Adipocyte (in vitro differentiated cells): ENCODE measurements around the gene RNF7.

ENCODE experiments used
- DNase-seq: peaks from one replicate; pipeline ENCODE4 v3.0.0-alpha.2; 2015; ENCODE audit warnings: low read depth
- H3K27me3 ChIP-seq: replicated peaks from 2 replicates; pipeline ENCODE4 v1.7.0; 2013; ENCODE audit warnings: mild to moderate bottlenecking, low read length, moderate library complexity; ENCODE audit not compliant: control insufficient read depth, insufficient read depth
- H3K36me3 ChIP-seq: 2 replicates; pipeline ENCODE4 v1.7.0; 2013; ENCODE audit warnings: low read length, mild to moderate bottlenecking, moderate library complexity; ENCODE audit not compliant: control insufficient read depth, insufficient read depth, severe bottlenecking
- H3K4me1 ChIP-seq: 2 replicates; pipeline ENCODE4 v1.7.0; 2013; ENCODE audit warnings: mild to moderate bottlenecking, low read length, moderate library complexity; ENCODE audit not compliant: control insufficient read depth, insufficient read depth
- H3K4me3 ChIP-seq: 2 replicates; pipeline ENCODE4 v1.7.0; 2013; ENCODE audit warnings: mild to moderate bottlenecking, low read length, moderate library complexity
- H3K9ac ChIP-seq: 2 replicates; pipeline ENCODE4 v1.7.0; 2013; ENCODE audit warnings: mild to moderate bottlenecking, low read length, moderate library complexity
- H3K9me3 ChIP-seq: 2 replicates; pipeline ENCODE4 v1.7.0; 2013; ENCODE audit warnings: mild to moderate bottlenecking, low read length, moderate library complexity; ENCODE audit not compliant: control insufficient read depth

The RNF7 gene

GRCh38 chr3:141763088-141763750 is 25.1 kb downstream of the RNF7 start, which contains the start of gene GRK7:
GRK7 (plus strand) TSS chr3:141763408; CDS start chr3:141778285, 14,877 bp downstream.
- Histone ChIP-seq H3K9ac (no peak within 1 kb of the TSS), H3K27me3 (no peaks in the 10 kb centered on the region), H3K4me3 (no peak within 1 kb of the TSS), H3K4me1 (no peaks in the 10 kb centered on the region), H3K36me3 (no peaks in the 10 kb centered on the region), H3K9me3 (no peaks in the 10 kb centered on the region)
- no peak for DNase-seq

GRCh38 chr3:141764045-141764444 is 25.9 kb downstream of the RNF7 start:
- Histone ChIP-seq H3K9ac (no peak overlapping the region), H3K27me3 (no peaks in the 10 kb centered on the region), H3K4me1 (no peaks in the 10 kb centered on the region), H3K36me3 (no peaks in the 10 kb centered on the region), H3K9me3 (no peaks in the 10 kb centered on the region), H3K4me3 (no peak overlapping the region)
- no peak for DNase-seq

GRCh38 chr3:141764465-141764864 is 26.4 kb downstream of the RNF7 start:
- no peak for DNase-seq
- Histone ChIP-seq H3K9me3 (no peaks in the 10 kb centered on the region), H3K27me3 (no peaks in the 10 kb centered on the region)

GRCh38 chr3:141764986-141765385 is 26.9 kb downstream of the RNF7 start:
- Histone ChIP-seq H3K27me3 (no peaks in the 10 kb centered on the region), H3K4me3 (no peak overlapping the region), H3K9ac (no peak overlapping the region), H3K4me1 (no peaks in the 10 kb centered on the region), H3K9me3 (no peaks in the 10 kb centered on the region), H3K36me3 (no peaks in the 10 kb centered on the region)
- peak; percentile 60 for DNase-seq

More at GRCh38 chr3:141764465-141764864, 26.4 kb downstream of the RNF7 start:
- no peaks in the 10 kb centered on the region for H3K36me3 ChIP-seq
- no peak overlapping the region for H3K4me3 ChIP-seq
- no peak overlapping the region for H3K9ac ChIP-seq
- no peaks in the 10 kb centered on the region for H3K4me1 ChIP-seq

- DNase-seq, result no peak
Observed at GRCh38 chr3:141767066-141767465, 29.0 kb downstream of the RNF7 start.

GRCh38 chr3:141769221-141769894 is 31.3 kb downstream of the RNF7 start:
- Histone ChIP-seq H3K9me3 (no peaks in the 10 kb centered on the region), H3K4me3 (no peak overlapping the region), H3K4me1 (no peaks in the 10 kb centered on the region), H3K9ac (no peak overlapping the region), H3K36me3 (no peaks in the 10 kb centered on the region), H3K27me3 (no peaks in the 10 kb centered on the region)
- peak; percentile 7 for DNase-seq

More at GRCh38 chr3:141767066-141767465, 29.0 kb downstream of the RNF7 start:
- Histone ChIP-seq H3K9ac (no peak overlapping the region), H3K4me1 (no peaks in the 10 kb centered on the region), H3K36me3 (no peaks in the 10 kb centered on the region), H3K27me3 (no peaks in the 10 kb centered on the region), H3K4me3 (no peak overlapping the region), H3K9me3 (no peaks in the 10 kb centered on the region)

- Histone ChIP-seq H3K9ac (no peak overlapping the region), H3K4me3 (no peak overlapping the region), H3K27me3 (no peaks in the 10 kb centered on the region), H3K9me3 (no peaks in the 10 kb centered on the region), H3K36me3 (no peaks in the 10 kb centered on the region), H3K4me1 (no peaks in the 10 kb centered on the region)
- DNase-seq, result no peak
Observed at GRCh38 chr3:141773676-141774075, 35.6 kb downstream of the RNF7 start.

GRCh38 chr3:141776376-141776775 is 38.3 kb downstream of the RNF7 start:
- no peaks in the 10 kb centered on the region for H3K27me3 ChIP-seq
- H3K4me1 ChIP-seq, result no peaks in the 10 kb centered on the region
- no peak overlapping the region for H3K9ac ChIP-seq
- no peaks in the 10 kb centered on the region for H3K9me3 ChIP-seq
- no peaks in the 10 kb centered on the region for H3K36me3 ChIP-seq
- DNase-seq, result no peak
- no peak overlapping the region for H3K4me3 ChIP-seq

GRCh38 chr3:141776885-141777284 is 38.8 kb downstream of the RNF7 start:
- no peaks in the 10 kb centered on the region for H3K4me1 ChIP-seq
- no peak for DNase-seq
- no peaks in the 10 kb centered on the region for H3K36me3 ChIP-seq
- H3K9me3 ChIP-seq, result no peaks in the 10 kb centered on the region
- H3K27me3 ChIP-seq, result no peaks in the 10 kb centered on the region
- H3K9ac ChIP-seq, result no peak overlapping the region
- H3K4me3 ChIP-seq, result no peak overlapping the region

- Histone ChIP-seq H3K4me3 (no peak overlapping the region), H3K4me1 (no peaks in the 10 kb centered on the region), H3K27me3 (no peaks in the 10 kb centered on the region), H3K36me3 (no peaks in the 10 kb centered on the region), H3K9me3 (no peaks in the 10 kb centered on the region), H3K9ac (no peak overlapping the region)
- no peak for DNase-seq
Observed at GRCh38 chr3:141777957-141778813, 40.1 kb downstream of the RNF7 start.

- DNase-seq, result no peak
- Histone ChIP-seq H3K27me3 (no peaks in the 10 kb centered on the region), H3K9ac (no peak overlapping the region)
Observed at GRCh38 chr3:141779667-141780066, 41.6 kb downstream of the RNF7 start.

More at GRCh38 chr3:141779667-141780066, 41.6 kb downstream of the RNF7 start:
- H3K4me1 ChIP-seq, result no peaks in the 10 kb centered on the region
- no peaks in the 10 kb centered on the region for H3K36me3 ChIP-seq
- no peaks in the 10 kb centered on the region for H3K9me3 ChIP-seq
- no peak overlapping the region for H3K4me3 ChIP-seq
